ENCODE measurements around the gene MAMLD1.

MAMLD1 gene

DNA sequence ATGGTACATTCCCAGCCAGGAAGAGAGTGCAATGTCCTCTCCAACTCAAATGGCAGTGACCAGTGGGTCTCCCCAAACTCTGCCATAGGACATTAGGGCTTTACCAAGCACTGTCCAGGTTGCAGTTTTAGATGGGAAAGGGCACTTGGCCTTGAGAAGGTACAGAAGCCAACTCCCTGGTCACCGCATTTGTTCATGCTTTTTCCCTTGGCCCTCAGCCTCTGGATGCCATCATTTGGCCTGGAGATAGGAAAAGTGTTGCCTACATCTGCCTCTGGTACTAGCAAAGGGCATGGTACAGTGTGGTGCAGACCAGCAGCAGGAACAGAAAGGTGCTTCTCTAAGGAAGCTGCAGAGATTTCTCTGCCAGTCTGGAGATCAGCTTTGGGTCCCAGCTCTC is 93.8 kb downstream of the MAMLD1 start:
- FAIRE-seq (no peak), DNase-seq (ENCODE audit: low spot score) (no peak)

DNA sequence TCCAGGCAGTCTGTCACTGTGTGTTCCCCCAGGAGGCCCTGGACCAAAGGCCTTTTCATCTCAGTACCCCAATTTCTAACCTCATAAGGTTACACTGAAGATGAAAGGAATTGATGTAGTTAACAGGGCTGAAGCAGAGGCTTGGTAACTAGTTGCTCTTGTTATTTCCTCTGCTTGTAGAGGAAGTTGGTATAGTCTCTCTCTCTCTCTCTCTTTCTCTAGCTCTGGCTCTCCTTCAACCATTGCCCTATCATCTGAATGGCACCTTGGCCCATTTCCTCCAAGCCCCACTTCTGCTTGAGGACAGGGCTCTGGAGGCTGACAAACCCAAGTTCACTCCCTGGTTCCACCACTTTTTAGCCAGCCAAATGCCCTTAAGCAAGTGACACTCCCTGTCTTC is 96.1 kb downstream of the MAMLD1 start:
- DNase-seq (ENCODE audit: low spot score): no peak
- FAIRE-seq: no peak

DNA sequence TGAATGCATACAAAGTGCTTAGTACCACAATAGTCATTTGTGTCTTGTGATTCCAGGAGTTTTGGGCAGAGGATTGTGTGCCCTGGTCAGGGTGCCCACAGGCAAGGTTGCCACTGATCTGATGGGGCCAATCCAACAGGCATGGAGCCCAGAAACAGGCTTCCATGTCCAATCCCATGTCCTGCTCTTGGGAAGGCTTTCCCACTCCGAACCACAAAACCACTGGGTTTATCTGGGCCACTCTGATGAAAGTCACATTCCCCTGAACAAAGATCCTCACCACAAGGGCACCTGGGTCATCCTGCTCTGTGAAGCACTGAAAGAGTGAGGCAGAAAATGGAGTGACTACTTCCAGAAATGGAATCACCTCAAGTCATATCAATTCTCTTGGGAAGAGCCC is 96.9 kb downstream of the MAMLD1 start:
- FAIRE-seq (no peak), DNase-seq (ENCODE audit: low spot score) (no peak)

DNA sequence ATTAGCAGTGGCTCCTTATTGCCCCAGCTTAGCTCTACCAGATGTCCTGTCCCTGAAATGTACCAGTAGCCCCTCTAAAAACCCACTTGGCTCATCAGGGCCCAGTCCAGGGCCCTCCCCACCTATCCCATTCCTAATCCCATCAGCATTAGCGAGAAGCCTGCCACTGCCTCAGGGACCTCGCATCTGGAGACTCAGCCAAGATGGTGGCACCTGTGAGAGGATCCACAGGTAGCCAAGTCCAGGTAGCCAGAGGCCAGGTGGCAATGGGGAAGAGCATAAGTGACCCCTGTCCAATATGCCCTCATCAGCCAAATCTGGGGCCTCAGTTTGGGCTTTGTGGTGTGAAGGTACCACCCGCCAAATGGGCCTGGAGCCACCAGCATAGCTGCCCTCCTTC is 97.7 kb downstream of the MAMLD1 start:
- FAIRE-seq (no peak), DNase-seq (ENCODE audit: low spot score) (no peak)

DNA sequence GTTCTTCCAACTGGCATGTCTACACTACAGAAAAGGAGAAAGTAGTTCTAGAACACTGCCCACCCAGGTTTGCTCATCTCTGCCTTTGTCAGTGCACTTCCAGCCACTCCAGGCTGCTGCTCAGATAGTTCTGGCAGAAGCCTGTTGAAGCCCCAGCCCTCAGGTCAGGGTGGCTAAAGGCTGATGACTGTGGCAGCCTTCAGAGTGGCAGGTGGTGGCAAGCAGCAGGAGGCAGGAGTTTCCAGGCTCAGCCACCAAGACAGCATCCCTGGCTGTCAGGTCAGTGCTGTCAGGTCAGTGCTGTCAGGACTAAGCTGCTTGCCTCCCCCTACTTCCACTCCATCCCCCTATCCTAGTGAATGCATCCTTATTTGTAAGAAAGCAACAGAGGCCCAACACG is 100.4 kb downstream of the MAMLD1 start:
- DNase-seq (ENCODE audit: low spot score) (no peak), FAIRE-seq (no peak)

DNA sequence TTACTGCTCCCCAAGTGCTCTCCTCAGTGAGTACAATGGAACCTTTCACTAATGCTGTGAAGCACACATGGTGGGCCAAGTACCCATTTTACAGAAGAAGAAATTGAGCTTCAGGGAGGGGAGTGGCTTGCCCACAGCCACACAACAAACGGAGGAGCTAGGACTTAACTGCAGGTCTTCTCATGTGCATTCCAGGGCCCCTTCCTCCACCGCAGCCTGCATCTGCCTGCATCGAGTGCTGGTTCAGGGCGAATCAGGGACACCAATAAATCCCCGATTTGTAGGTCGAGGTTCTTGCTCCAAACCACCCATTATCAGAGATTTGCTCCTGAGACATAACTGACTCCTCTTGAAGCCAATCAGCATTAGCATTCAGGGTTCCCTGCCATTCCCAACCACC is 100.9 kb downstream of the MAMLD1 start:
- FAIRE-seq: no peak
- DNase-seq (ENCODE audit: low spot score): no peak

DNA sequence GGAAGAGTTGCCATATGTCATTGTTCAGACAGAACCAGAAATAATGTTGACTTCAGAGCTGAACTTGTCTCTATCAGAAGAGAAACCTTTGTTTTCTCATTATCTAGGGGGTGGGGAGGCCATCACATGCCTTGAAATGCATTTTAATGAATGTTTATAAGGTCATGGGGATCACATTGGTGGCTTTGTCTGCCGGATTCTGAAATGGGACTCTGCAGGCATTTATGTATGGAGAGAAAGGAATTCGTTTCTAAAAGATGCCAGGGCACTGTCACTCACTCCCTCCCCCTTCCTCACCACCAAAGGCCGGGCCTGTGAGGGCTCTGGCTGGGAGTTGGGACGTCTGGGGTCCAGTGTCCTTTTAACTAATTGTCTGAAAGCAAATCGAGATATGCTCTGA is 102.2 kb downstream of the MAMLD1 start:
- no peak for DNase-seq (ENCODE audit: low spot score)
- FAIRE-seq: no peak

DNA sequence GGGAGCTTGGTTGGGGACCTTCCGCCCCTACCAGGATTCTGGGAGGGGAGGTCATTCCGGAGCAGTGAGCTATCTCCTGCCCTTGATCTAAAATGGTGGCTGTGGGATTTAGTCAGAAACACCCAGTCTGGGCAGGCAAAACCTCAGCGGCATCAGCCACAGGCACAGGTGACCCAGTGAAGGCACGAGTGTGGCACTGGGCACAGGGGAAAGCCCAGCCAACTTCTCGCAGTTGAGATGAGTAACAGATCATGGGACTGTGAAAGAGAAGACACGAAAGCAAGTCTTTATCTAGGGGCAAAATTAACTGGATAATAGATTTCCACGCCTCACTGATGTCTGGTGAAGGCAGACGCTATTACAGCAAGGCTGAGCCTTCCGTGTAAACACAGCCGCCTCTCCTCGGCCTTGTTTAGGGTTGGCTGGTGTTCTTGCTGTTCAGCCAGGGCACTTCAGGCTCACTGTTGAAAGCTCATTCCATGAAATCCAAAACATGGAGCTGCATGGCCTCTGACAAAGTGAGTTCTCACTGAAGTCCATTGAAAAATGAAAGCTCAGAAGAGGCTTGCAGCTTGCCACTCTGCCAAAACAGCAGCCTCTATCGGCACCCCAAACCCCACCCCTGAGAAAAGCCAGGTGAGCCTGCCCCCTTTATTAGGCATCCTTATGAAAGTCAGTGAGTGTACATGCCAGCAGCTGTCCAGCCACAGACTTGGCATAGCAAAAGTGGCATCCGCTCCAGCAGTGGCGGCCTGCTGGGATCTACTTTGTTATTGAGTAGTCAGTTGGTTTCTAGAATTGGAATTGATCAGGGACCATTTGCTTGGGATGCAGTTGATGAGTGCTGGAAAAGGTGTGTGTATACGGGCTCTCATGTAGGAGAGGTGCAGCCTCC is 103.0 kb downstream of the MAMLD1 start:
- FAIRE-seq (no peak), DNase-seq (ENCODE audit: low spot score) (no peak)

DNA sequence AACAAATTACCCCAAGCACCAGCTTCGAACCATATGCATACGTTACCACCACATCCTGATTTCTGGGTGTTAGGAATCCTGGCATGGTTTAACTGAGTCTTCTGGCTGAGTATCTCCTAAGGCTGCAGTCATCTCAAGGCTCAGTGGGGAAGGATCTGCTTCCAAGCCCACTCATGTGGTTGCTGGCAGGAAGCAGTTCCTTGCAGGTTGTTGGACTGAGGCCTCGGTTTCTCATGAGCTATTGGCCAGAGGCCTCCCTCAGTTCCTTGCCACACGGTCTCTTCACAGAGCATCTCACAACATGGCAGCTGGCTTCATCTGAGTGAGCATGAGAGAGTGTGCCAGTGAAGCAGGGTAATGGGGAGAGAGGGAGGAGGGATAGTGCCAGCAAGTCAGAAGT is 109.2 kb downstream of the MAMLD1 start:
- no peak for FAIRE-seq
- DNase-seq (ENCODE audit: low spot score): no peak

DNA sequence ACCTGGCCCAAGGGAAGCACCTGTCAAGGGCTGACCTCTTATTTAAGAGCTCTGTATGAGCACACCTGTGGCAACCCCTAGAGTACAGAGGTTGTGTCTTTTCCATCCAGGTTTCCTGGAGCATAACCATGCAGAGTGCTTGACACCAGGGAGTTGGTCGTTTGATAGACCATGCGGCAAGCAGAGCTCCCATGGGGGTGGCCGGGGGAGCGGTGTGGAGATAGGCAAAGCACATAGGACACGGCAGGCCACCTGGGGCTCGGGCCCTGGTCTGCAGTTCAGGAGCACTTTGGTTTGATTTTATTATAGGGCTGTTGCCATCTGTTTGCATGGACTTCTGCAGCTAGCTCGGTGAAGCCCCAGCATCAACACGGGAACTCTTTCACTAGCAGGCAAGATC is 110.3 kb downstream of the MAMLD1 start:
- DNase-seq (ENCODE audit: low spot score) (no peak), FAIRE-seq (no peak)

DNA sequence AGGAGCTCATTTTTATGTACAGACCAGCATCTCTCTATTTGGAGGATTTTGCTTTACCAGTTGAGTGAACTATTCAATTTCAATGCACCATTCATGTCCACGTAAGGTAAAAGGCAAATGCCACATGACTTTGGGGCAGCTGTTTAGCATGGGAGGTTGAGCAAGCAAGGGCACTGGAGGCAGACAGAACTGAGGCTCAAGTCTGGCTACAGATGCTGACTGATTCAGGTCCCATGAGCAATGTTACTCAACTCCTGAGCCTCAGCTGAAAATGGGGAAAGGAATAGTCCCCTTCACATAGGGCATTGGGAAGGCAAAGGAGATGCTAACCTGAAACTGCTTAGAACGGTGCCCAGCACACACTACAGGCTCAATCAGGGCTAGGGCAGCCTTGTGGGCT is 112.3 kb downstream of the MAMLD1 start:
- no peak for FAIRE-seq
- no peak for DNase-seq (ENCODE audit: low spot score)

DNA sequence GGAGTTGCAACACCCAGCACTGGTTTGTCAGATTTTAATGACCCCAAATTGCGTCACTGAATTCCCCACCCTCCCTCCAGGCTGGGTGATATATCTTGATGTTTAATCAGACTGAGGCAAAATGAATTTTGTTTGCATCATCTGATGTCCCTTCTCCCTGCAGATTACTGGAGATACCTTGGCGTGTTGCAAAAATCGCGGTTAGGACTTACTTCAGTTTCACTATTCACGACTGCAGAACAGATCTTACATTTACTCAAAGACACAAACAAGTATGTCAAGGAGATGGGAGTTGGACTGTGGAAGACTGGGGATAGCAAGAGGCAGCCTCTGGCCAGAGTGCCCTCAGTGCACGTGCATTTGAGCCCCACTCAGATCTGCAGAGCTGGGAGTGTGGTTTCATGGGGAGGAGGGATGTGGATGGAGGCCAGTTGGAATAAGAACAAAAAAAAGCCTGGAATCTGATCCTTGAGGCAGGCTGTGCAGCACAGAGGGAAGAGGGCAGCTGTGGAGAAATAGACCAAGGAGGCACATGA is 113.1 kb downstream of the MAMLD1 start:
- DNase-seq (ENCODE audit: low spot score): no peak
- FAIRE-seq: no peak

DNA sequence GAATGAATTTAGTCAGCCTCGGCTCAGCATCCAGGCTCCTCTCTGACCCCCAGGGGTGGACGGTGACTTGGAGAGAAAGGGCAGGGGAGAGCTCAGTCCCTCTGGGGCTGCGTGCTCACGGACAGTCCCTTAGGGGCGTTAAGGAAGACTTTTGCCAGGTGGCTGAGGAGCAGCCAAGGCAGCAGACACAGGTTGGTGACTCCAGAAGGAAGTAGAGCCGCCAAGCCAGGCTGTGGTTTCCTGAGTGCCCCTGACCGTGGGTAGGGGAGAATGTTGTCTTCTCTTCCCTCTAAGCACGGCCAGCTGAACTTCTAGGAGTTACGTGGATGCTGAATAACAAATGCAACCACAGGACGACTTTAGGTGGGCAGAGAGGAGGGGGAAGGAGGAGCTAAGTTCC is 114.3 kb downstream of the MAMLD1 start:
- FAIRE-seq: no peak

DNA sequence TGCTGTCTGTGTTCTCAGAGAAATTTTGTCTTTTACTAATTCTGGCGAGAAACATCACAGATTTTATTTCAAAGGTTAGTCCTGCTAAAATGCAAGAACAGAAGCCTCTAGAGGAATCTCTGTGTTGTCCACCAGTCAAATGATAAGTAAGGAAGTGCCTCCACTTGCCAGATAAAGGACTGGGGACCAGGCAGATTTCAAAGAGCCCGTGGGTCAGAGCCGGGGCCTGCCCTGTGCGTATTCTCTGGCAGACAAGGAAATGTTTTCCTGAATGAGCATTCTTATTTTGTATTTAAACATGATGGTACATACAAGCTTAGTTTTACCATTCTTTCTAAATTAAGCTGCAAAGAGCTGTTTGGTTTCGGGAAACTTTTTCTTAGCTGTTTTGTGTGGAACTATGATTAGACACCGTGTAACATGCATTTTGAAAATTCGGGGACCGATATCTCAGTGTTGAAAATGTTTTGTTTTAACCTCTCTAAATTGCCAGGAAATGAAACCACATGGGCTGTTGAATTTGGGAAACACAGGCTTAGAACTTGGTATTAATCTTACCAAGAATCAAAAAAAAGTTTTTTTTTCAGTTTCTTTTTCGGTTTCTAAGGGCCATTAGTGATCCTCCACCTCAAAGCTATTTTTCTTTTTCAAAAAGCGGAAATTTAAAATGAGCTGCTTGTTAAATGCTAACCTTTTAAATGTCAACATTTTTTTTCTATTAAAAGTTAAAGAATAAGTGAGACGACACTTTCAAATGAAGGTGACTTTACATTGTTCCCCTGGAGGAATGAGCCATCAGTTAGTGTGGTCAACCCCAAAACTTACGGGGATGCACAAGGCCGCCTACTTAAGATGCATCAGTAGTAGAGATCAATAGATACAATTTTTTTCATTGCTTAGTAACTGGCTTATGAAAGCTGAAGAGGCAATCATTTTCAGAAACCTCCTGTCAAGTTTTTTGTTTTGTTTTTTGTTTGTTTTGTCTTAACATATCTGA is 115.7 kb downstream of the MAMLD1 start:
- no peak for DNase-seq (ENCODE audit: low spot score)
- no peak for FAIRE-seq

More for the DNA sequence above, 114.3 kb downstream of the MAMLD1 start:
- no peak for DNase-seq (ENCODE audit: low spot score)

DNA sequence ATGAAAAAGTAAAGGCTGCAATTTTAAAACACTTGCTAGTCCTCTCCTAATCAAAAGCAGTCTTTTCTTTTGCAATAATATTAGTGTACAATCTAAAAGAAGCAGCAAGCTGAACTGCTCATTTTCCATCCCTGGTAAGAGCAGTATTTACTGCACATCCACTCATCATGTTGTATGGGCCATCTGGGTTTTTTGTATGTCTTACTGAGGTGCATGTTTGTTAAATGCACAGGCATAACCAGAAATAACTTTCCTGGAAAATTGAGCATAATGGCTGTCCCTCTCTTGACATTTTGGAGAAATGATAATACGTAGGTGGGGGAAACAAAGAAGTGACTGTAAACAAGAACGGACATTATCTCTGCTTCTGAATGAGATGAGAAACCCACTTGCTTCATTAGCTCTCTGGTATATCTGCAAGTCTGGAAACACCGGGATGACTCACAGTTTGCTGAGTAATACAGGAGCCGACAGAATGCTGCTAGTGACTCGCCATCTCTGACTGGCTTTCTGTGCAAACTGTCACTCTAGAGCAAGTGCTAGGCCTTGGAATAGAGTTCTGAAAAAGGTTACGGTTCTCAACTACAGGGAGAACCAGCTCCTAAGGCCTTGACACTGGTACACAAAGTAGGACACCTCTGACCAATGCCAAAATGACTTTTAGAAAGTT is 119.6 kb downstream of the MAMLD1 start:
- DNase-seq (ENCODE audit: low spot score) (peak; percentile 72), FAIRE-seq (peak; percentile 94)

DNA sequence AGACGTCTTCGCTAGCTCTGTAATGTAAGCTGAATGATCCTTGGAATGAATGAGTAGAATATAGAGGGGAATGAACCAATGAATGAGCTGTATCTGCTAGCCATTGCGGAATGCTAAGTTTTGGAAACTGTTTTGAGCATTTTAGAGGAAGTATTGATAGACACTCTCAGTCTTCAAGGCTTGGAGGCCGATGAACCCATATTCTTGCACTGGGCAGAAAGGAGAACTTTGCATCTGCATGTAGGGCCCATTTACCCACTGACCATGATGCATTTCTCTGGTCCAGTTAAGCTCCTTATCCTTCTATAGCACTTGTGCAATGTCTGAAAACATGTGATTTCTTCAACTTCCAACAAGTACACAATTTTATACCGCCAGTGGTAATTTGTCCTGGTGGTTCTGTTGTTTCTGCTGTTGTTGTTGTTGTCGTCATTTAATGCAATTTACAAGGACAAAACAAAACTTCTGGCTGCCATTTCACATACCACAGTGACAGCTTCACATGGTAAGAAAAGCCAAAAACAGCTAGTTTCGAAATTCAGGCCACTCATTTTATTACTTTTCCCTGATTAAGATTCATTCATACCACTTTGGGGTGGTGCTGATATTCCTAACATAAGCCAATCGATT is 120.4 kb downstream of the MAMLD1 start:
- FAIRE-seq (no peak), DNase-seq (ENCODE audit: low spot score) (no peak)

DNA sequence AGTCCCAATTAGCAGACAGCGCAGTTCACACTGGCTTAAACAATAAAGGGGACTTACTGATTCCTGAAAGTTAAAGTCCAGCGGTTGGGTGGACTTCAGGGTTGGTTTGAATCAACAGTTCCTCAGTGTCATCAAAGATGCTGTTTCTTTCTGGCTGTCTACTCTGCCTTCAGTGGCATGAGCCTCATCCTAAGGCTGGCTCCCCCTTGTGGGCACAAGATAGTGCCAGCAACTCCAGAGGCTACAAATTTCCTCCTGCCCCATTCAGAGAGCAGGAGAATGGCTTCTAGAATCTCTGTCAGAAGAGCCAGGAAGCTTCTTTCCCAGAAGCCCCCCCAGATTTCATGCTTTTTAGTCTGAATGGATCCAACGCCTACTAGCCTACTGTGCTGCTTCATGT is 122.9 kb downstream of the MAMLD1 start:
- no peak for FAIRE-seq

DNA sequence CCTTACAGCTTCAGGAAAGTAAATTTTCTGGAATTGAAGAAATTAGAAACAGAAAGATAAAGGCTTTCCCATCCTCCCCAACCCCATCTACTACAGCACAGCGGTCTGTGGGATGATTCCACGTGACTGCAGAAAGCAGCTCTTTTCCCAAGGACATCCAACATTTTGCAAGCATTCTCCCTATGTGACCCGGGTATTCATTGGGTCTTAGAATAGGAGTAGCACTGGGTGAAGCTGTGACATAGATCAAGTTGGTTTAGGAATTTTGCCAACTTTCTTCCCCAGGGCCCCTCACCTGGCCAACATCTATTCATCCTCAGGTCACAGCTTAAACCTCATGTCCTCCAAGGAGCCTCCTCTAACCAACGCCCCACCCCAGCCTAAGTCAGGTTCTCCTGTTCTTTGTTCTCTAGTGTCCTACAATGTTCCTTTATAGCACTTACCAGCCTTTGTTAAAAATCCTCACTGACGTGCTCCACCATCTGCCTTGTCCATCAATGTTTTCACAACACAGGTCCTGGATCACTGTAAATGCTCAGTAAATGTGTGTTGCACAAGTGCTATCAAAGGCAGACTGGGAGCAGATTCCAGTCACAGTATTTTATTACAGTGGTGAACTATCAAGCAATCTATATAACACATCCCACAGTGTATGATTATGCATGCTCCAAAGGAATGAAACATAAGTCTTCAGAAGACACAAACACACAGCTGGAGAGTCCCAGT is 124.4 kb downstream of the MAMLD1 start:
- DNase-seq (ENCODE audit: low spot score) (no peak), FAIRE-seq (no peak)

More for the DNA sequence above, 122.9 kb downstream of the MAMLD1 start:
- no peak for DNase-seq (ENCODE audit: low spot score)

DNA sequence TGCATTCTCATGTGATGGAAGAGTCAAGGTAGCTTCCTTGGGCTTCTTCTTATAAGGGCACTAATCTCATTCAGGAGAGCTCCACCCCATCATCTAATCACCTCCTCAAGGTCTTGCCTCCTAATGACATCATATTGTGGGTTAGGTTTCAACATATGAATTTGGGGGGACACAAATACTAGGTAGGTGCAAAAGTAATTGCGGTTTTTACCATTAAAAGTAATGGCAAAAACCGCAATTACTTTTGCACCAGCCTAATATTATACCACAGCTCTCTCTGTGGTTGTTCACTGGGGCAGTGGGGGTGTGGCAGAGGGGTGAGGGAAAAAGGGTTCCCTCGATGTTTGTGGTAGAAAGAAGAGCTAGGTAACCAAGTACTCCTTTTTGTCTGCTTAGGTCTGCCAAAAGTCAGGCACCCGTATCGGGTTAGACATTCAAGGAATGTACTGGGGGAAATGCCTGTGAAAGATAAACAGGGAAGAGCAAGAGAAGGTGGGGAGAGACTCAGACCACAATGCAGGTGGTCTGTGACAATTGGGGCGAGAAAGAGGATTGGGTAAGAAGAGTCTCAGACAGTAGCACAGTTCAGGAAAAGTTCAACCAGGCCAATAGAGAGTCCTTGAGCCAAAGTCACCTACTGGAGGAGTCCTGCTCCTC is 126.4 kb downstream of the MAMLD1 start:
- FAIRE-seq (no peak), DNase-seq (ENCODE audit: low spot score) (no peak)

DNA sequence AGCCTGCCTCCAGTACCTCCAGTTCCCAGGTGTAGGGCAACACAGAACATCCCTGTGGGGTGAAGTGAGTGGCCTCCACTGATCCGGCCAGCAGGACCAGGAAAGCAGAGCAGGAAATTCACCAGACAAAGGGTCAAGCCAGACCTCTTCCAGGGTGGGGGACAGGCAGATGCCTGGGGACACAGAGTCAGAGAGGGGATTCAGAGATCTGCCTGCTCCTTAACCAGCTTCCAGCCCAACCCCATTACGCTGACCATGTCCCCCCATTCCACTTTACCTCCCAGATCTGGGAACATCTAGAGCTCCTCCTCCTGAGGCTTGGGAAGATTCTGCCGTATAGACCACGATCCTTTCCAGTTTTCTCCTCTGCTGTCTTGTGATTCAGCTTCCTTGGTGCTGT is 132.4 kb downstream of the MAMLD1 start:
- DNase-seq (ENCODE audit: low spot score) (no peak), FAIRE-seq (no peak)
